ENCODE measurements around the gene EHMT1. TPM values are rescaled to one million over a fixed set of nuclear protein-coding genes. Genes with fewer than 3 reads are reported as not detected.

Gene EHMT1
- total RNA-seq, 1 donor from 2014 or later, result 48.0 TPM

- peak; percentile 39 for ATAC-seq
Measured at GRCh38 chr9:137832830-137833590, 214.2 kb downstream of the EHMT1 start.

- ATAC-seq, result peak; percentile 16
Measured at GRCh38 chr9:137833721-137834613, 215.2 kb downstream of the EHMT1 start.

GRCh38 chr9:137834846-137835546 is 216.2 kb downstream of the EHMT1 start:
- no peak for ATAC-seq

- no peak for ATAC-seq
Measured at GRCh38 chr9:137836151-137836830, 217.5 kb downstream of the EHMT1 start.

- ATAC-seq, result no peak
Measured at GRCh38 chr9:137836831-137837241, 218.0 kb downstream of the EHMT1 start.

GRCh38 chr9:137837345-137838278 is 218.8 kb downstream of the EHMT1 start:
- ATAC-seq, result peak; percentile 11

- ATAC-seq, result no peak
Measured at GRCh38 chr9:137838576-137838975, 219.8 kb downstream of the EHMT1 start.

- no peak for ATAC-seq
Measured at GRCh38 chr9:137843355-137843754, 224.6 kb downstream of the EHMT1 start.

- ATAC-seq, result no peak
Measured at GRCh38 chr9:137851516-137852267, 232.9 kb downstream of the EHMT1 start.

- ATAC-seq, result no peak
Measured at GRCh38 chr9:137853392-137853995, 234.7 kb downstream of the EHMT1 start.

GRCh38 chr9:137860361-137860760 is 241.6 kb downstream of the EHMT1 start:
- no peak for ATAC-seq

GRCh38 chr9:137865581-137866145 is 246.9 kb downstream of the EHMT1 start:
- no peak for ATAC-seq

- no peak for ATAC-seq
Measured at GRCh38 chr9:137866226-137867141, 247.7 kb downstream of the EHMT1 start.

GRCh38 chr9:137870432-137870831 is 251.6 kb downstream of the EHMT1 start:
- no peak for ATAC-seq

GRCh38 chr9:137872296-137872695 is 253.5 kb downstream of the EHMT1 start:
- ATAC-seq, result no peak

- no peak for ATAC-seq
Measured at GRCh38 chr9:137873408-137873807, 254.6 kb downstream of the EHMT1 start.

- no peak for ATAC-seq
Measured at GRCh38 chr9:137873858-137874362, 255.1 kb downstream of the EHMT1 start.

GRCh38 chr9:137875354-137875753 is 256.5 kb downstream of the EHMT1 start:
- ATAC-seq, result no peak

Measured in esophagus mucosa (tissue), 1 donor.